Measurements from ENCODE around the gene CDC25B. TPM values are rescaled to one million over a fixed set of nuclear protein-coding genes. Genes with fewer than 3 reads are reported as not detected.

The CDC25B gene
- total and polyA plus RNA-seq, 2 of the 13 experiments (the other 11 are each of a cell fraction or from before 2014, with no cell fraction given), result 14.5 to 19.4 TPM

DNA sequence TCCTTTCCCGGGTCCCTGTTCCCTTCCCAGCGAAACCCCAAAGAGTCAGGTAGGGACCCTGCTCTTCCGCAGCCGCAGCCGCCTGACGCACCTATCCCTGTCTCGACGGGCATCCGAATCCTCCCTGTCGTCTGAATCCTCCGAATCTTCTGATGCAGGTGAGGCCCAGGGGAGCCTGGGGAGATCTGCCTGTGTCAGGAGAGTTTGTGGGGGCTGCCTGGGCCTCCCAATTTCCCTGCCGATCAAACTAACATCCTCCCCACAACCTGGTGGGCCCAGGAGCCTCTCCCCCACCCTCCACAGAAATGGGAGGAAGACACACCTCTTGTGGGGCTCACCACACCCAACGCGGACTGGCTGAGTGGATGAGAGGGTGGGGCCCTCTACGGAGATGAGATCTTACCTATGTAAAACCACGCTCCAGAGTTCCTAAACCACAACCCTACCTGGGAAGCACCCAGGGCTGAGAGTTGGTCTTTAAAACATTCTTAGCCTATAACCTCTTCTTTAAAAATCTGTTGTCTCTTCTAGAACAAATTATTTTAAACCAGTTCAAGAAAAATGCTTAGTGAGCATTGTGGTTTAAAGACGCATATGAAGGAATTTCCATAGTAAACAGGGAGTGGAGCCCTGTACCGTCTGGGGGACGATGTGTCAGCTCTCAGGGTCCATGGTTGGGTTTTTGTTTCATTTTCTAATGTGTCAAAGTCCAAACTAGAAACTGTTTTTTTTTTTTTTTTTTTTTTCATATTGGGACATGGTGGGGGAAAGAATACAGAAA is 1.7 kb downstream of the CDC25B start (continued):
- TF ChIP-seq, protein P1, sequence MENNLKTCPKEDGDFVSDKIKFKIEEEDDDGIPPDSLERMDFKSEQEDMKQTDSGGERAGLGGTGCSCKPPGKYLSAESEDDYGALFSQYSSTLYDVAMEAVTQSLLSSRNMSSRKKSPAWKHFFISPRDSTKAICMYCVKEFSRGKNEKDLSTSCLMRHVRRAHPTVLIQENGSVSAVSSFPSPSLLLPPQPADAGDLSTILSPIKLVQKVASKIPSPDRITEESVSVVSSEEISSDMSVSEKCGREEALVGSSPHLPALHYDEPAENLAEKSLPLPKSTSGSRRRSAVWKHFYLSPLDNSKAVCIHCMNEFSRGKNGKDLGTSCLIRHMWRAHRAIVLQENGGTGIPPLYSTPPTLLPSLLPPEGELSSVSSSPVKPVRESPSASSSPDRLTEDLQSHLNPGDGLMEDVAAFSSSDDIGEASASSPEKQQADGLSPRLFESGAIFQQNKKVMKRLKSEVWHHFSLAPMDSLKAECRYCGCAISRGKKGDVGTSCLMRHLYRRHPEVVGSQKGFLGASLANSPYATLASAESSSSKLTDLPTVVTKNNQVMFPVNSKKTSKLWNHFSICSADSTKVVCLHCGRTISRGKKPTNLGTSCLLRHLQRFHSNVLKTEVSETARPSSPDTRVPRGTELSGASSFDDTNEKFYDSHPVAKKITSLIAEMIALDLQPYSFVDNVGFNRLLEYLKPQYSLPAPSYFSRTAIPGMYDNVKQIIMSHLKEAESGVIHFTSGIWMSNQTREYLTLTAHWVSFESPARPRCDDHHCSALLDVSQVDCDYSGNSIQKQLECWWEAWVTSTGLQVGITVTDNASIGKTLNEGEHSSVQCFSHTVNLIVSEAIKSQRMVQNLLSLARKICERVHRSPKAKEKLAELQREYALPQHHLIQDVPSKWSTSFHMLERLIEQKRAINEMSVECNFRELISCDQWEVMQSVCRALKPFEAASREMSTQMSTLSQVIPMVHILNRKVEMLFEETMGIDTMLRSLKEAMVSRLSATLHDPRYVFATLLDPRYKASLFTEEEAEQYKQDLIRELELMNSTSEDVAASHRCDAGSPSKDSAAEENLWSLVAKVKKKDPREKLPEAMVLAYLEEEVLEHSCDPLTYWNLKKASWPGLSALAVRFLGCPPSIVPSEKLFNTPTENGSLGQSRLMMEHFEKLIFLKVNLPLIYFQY (CRISPR knock-in tag; IDR thresholded peaks at IDR 0.05; ENCODE audit: borderline replicate concordance), result no peak
- TF ChIP-seq ZNF335 (CRISPR knock-in tag; IDR thresholded peaks at IDR 0.05) (no peak), ZNF598 (CRISPR knock-in tag; IDR thresholded peaks at IDR 0.05; ENCODE audit: borderline replicate concordance) (no peak), RNF2 (conservative IDR thresholded peaks at IDR 0.05; ENCODE audit: low read depth) (no peak), PHF8 (CRISPR knock-in tag; IDR thresholded peaks at IDR 0.05) (no peak), NFIB (CRISPR knock-in tag; IDR thresholded peaks at IDR 0.05; ENCODE audit: borderline replicate concordance) (no peak), ZMYM4 (CRISPR knock-in tag; IDR thresholded peaks at IDR 0.05) (no peak), TCF12 (IDR thresholded peaks at IDR 0.05) (no peak), TCF12 (CRISPR knock-in tag; IDR thresholded peaks at IDR 0.05) (no peak), ZFP1 (CRISPR knock-in tag; IDR thresholded peaks at IDR 0.05) (no peak)
- TF ChIP-seq, protein P2, sequence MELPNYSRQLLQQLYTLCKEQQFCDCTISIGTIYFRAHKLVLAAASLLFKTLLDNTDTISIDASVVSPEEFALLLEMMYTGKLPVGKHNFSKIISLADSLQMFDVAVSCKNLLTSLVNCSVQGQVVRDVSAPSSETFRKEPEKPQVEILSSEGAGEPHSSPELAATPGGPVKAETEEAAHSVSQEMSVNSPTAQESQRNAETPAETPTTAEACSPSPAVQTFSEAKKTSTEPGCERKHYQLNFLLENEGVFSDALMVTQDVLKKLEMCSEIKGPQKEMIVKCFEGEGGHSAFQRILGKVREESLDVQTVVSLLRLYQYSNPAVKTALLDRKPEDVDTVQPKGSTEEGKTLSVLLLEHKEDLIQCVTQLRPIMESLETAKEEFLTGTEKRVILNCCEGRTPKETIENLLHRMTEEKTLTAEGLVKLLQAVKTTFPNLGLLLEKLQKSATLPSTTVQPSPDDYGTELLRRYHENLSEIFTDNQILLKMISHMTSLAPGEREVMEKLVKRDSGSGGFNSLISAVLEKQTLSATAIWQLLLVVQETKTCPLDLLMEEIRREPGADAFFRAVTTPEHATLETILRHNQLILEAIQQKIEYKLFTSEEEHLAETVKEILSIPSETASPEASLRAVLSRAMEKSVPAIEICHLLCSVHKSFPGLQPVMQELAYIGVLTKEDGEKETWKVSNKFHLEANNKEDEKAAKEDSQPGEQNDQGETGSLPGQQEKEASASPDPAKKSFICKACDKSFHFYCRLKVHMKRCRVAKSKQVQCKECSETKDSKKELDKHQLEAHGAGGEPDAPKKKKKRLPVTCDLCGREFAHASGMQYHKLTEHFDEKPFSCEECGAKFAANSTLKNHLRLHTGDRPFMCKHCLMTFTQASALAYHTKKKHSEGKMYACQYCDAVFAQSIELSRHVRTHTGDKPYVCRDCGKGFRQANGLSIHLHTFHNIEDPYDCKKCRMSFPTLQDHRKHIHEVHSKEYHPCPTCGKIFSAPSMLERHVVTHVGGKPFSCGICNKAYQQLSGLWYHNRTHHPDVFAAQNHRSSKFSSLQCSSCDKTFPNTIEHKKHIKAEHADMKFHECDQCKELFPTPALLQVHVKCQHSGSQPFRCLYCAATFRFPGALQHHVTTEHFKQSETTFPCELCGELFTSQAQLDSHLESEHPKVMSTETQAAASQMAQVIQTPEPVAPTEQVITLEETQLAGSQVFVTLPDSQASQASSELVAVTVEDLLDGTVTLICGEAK (IDR thresholded peaks at IDR 0.05), result no peak
- TF ChIP-seq, protein P2 (CRISPR knock-in tag; IDR thresholded peaks at IDR 0.05), result no peak
- TF ChIP-seq, protein P3, sequence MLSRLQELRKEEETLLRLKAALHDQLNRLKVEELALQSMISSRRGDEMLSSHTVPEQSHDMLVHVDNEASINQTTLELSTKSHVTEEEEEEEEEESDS (CRISPR knock-in tag; IDR thresholded peaks at IDR 0.05; ENCODE audit: borderline replicate concordance), result no peak
- TF ChIP-seq, protein P4, sequence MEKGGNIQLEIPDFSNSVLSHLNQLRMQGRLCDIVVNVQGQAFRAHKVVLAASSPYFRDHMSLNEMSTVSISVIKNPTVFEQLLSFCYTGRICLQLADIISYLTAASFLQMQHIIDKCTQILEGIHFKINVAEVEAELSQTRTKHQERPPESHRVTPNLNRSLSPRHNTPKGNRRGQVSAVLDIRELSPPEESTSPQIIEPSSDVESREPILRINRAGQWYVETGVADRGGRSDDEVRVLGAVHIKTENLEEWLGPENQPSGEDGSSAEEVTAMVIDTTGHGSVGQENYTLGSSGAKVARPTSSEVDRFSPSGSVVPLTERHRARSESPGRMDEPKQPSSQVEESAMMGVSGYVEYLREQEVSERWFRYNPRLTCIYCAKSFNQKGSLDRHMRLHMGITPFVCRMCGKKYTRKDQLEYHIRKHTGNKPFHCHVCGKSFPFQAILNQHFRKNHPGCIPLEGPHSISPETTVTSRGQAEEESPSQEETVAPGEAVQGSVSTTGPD (CRISPR knock-in tag; IDR thresholded peaks at IDR 0.05), result no peak
- TF ChIP-seq, protein P5, sequence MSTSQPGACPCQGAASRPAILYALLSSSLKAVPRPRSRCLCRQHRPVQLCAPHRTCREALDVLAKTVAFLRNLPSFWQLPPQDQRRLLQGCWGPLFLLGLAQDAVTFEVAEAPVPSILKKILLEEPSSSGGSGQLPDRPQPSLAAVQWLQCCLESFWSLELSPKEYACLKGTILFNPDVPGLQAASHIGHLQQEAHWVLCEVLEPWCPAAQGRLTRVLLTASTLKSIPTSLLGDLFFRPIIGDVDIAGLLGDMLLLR (CRISPR knock-in tag; IDR thresholded peaks at IDR 0.05), result no peak

Measured in HepG2 (cell line).